Putamen (tissue), 1 donor: ENCODE results near the gene PPP1R14B.

ENCODE experiments used
- DNase-seq: peaks from one replicate; pipeline ENCODE4 v3.0.0-alpha.2; 2016; ENCODE audit warnings: low spot score

PPP1R14B gene

DNA sequence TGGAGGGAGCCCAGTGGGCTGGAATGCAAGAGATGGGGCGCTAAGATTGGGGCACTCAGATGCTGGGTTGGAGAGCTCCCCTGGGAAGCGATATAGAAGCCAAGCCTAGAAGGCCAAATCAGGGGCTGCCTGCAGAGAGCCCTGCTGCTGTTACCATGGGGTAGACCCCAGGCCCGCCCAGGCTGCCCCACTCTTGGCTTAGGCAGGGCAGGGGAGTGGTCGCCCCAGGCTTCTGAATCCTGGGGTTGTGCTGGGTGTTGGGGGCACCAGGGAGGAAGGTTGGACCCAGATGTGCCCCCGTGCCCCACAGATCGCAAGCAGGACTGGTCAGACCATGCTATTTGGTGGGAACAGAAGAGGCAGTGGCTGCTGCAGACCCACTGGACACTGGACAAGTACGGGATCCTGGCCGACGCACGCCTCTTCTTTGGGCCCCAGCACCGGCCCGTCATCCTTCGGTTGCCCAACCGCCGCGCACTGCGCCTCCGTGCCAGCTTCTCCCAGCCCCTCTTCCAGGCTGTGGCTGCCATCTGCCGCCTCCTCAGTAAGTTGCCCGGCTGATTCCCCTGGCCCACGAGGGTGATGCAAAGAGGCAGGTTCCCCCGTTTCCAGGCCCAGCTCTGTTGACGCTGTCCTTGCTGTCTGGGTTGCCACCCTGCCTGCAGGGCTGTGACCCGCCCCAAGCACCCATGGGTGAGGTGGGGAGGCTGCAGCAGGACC, 36.3 kb downstream of the PPP1R14B start:
- DNase-seq, result no peak

GRCh38 chr11:64209563-64209843, 37.2 kb downstream of the PPP1R14B start:
- DNase-seq, result no peak

GRCh38 chr11:64208796-64209562, 37.8 kb downstream of the PPP1R14B start:
- DNase-seq, result no peak

- DNase-seq, result no peak
These were observed 38.5 kb downstream of the PPP1R14B start for GRCh38 chr11:64208086-64208795.

DNA sequence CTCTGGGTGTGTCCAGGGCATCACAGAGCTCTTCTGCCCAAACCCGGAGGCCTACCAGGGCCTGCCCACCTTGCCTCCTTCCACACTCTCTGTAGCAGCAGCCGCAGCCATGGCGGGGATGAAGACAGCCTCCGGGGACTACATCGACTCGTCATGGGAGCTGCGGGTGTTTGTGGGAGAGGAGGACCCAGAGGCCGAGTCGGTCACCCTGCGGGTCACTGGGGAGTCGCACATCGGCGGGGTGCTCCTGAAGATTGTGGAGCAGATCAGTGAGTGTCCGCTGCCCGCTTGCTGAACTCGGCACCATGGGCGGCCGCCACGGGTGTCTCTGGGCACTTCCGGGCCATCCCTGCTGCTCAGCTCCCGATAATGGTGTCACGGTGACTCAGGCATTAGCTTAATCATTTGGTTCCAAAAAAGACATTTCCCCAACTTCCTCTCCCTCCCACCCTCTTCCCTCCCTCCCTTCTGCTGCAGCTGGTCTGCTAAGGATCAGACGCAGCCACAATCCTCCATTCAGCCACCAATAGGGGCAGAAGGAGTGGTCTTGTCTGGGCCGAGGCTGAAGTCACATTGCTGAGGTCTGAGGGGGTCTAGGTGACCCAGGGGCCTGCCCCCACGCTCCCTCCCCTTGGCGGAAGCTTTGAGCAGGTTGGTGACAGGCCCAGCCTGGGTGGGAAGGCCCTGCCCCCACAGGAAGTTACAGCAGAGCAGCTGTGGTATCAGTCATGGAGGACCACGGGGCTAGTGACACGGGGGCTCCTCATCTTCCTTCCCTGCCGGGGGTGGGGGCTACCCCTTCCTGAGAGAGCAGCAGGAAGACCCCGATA, 39.3 kb downstream of the PPP1R14B start:
- no peak for DNase-seq

DNA sequence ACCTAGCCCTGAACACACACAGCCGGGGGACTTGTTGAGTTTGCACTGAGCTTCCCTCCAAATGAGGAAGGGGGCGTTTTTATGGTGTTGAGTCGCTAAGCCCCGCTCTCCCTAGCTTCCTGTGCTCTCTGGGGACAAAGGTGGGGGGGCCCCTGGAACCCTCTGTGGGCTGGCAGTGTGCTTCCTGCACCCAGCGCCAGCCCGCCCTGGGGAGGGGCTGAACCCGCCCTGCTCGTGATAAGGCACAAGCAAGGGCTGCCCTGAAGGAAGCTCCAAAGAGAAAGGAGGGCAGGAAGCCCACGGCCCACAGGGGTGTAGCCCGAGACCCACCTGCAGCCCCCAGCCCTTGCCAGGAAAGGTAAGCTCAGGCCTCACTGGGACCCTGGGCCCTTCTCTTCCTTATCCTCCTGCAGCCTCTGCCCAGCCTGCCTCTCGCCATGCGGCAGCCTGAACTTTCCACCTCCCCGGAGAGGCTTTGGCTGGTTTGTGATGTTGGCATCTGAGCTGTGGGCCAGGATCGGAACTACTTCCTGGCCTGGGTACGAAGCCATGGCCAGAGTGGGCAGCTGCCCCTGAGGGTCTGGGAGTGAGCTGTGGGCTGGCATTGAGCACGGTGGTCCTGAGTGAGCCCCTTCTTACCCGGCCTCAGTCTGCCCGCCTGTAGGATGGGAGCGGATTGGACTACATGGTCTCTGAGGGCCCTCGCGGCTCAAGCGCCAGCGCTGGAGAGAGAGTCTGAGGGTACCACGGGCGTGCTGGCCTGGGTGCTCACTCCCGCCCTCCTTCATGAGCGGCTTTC, 40.1 kb downstream of the PPP1R14B start, which contains the start of gene FERMT3:
TSS of gene FERMT3 (plus strand) at position 265 of the 799 bp plus-strand sequence. CDS start 644 bp downstream, outside the sequence.
- DNase-seq, result no peak

DNA sequence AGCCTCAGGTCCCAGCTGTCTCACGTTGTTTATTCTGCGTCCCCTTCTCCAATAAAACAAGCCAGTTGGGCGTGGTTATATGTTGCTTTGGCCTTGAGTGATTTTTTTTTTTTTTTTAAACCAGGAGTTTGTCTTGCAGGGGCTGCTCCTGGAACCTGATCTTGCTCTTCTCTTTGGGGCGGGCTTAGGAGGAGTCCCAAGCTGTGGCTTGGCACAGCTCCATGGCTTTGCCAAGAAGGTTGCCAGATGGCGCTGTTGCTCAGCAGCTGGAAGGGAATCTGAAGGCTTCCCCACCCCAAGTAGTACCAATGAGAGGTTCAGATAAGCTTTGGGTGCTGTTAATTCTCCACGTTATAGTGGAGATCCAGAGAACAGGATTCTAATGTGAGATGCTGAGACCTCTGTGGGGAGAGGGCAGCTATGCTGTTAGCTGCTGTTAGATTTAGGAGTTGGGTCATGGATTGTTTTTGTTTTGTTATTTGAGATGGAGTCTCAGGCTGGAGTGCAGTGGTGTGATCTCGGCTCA, 42.2 kb downstream of the PPP1R14B start:
- DNase-seq, result peak; percentile 89

GRCh38 chr11:64204080-64204440, 42.7 kb downstream of the PPP1R14B start:
- DNase-seq, result no peak

- no peak for DNase-seq
These were observed 43.2 kb downstream of the PPP1R14B start for GRCh38 chr11:64203421-64204079.

GRCh38 chr11:64202992-64203391, 43.8 kb downstream of the PPP1R14B start:
- DNase-seq, result no peak

DNA sequence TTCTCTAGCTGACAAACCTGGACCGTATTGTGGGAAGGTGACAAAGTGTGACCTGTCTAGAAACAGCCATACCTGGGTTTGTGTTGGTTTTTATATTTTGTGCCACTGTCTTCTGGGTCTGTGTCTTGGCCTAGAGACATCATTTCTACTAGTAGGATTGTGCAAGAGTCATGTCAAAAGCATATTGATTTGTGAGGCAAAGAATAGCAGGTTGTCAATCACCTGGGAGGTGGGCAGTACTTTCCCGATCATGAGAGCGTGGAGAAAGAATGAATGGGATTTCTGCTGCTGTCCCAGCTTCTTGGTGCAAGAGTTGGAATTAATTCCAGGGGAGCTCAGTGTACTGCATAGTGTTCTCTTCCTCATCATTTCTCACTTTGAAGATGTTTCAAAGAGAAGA, 45.2 kb downstream of the PPP1R14B start:
- no peak for DNase-seq

DNA sequence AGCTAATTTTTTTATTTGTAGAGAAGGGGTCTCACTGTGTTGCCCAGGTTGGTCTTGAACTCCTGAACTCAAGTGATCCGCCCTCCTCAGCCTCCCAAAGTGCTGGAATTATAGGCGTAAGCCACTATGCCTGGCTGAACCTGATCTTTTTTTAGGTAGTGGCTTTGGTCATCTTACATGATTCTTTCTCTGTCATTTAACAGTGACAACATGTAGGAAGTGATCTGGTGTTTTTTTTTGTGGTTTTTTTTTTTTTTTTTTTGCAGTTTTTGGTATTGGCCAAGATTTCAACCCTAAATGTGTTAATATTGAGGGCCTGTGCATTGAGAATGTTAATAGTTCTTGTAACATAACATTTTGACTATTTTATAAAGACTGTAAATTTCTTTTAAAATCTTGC, 48.2 kb downstream of the PPP1R14B start:
- DNase-seq, result no peak

- no peak for DNase-seq
These were observed 50.1 kb downstream of the PPP1R14B start for GRCh38 chr11:64196626-64197025.
